ENCODE data around the gene FOXO1.

FOXO1 gene

DNA sequence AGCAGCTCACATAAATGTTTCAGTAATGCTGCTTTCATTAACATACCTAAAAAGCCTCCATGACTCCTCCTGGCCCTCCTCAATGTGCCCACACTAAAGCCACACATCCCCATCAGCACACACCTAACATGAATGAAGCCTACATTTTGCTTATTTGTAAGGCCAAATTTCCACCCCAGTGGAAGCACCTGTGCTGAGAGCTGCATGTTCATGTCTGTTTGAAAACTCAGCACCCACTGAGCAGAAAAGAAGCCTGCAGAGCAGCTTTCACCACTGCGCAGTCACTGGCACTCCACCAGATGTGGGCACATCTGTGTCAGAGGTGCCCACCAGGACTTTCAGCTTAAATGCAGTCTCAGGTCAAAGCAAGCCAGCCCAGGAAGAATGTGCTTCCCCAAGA is 93.5 kb downstream of the FOXO1 start:
- no peak for DNase-seq

DNA sequence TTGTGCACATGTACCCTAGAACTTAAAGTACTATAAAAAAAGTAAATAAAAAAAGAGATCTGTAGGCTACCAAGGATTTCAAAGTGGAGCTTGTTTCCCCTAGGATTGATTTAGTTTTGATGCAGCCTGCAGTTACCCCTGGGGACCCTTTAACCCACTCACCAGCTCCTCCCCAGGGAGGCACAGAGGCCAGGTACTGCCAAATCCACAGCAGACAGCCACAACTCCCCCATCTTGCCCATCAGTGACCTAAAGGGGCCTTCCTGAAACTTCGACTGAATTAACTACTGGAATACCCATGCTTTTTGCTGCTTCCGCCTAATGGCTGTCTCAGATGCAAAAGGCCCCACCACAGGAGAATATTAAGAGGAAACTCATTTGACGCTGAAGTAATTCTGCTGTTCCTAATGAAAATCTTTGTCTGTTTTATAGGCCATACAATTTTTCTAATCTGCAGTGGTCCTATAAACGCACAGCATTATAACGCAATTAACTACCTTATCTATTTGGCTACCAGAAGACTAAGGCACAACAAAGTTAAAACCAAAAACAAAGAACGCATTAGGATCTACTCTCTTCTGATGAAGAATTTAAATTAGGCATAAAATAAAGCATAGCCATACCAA is 95.0 kb downstream of the FOXO1 start:
- no peak for DNase-seq

DNA sequence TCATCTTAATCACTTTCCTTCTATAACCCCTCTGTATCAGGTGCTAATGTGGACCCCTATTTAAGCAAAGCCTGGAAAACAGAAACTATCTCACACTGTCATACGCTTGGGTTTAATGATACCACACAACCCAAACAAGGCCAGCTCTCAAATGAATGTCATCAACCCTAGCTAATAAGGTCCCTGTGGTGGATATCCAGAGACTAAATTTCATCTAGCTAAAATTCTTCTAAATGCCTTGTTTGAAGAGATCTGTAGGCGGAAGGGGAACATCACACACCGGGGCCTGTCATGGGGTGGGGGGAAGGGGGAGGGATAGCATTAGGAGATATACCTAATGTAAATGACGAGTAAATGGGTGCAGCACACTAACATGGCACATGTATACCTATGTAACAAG is 95.5 kb downstream of the FOXO1 start:
- no peak for DNase-seq

DNA sequence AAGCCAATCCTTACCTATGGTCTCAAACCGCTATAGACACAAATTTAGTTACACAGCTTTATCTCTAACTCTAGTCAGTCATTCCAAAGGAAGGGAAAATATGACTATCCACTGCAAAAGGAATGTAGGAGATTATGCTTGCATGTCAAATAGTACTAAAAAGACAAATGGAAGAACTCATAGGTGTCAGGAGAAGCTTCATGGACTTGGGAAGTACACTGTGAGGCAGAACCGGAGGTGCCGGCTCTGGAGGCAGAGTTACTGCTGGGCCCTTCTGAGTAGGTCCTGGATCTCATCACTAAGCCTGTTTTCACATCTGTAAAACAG is 97.5 kb downstream of the FOXO1 start:
- no peak for DNase-seq

DNA sequence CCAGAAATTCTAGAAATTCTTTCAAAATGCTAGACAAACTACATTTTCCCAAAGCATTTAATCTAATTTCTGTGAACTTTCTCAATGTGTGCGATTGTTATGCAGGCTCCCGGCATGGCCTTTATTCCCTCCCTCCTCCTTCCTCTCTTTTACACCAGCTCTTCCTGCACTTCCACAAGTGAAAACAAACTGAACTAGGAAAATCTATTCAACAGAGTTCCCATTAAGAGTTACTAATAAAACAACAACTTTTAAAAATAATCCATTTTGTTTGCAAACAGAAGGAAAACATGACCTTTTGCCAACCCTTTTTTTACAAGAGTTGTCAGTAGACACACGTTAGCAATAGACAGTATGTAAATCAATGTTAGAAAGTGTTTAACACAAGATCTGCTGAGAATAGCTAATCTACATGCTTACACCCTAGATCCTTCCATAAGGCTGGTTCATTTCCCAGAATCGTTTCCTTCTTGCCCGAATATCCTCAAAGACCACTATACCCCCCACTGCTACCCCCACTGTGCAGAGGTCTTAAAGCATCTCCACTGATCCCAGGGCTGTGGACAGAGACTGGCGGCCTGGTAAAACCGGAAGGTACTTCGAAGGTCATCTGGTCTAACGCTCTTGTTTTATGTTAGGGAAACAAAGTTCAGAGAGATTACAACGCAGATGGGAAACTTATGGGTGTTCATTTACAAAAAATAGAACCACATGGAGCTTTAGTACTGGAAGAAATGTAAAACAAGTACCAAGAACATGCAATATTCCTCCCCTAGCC is 98.0 kb downstream of the FOXO1 start:
- DNase-seq: no peak

DNA sequence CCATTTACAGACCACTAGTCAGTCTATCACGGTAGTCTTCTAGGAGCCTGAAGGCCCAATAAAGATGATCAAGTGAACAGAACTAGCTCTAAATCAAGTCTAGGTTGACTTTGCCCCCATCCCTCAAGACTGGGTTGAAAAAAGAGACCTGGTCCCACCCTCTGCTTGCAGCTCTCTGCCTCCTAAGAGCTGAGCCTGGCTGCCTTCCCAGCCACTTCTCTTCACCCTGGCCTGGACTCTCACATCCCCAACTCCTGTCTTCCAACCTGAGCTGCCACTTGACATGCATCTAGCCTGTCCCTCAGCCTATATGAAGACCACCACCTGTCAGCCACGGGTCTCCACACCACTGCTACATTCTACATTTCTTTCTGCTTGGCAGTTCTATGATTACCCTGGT is 99.6 kb downstream of the FOXO1 start:
- DNase-seq: no peak

DNA sequence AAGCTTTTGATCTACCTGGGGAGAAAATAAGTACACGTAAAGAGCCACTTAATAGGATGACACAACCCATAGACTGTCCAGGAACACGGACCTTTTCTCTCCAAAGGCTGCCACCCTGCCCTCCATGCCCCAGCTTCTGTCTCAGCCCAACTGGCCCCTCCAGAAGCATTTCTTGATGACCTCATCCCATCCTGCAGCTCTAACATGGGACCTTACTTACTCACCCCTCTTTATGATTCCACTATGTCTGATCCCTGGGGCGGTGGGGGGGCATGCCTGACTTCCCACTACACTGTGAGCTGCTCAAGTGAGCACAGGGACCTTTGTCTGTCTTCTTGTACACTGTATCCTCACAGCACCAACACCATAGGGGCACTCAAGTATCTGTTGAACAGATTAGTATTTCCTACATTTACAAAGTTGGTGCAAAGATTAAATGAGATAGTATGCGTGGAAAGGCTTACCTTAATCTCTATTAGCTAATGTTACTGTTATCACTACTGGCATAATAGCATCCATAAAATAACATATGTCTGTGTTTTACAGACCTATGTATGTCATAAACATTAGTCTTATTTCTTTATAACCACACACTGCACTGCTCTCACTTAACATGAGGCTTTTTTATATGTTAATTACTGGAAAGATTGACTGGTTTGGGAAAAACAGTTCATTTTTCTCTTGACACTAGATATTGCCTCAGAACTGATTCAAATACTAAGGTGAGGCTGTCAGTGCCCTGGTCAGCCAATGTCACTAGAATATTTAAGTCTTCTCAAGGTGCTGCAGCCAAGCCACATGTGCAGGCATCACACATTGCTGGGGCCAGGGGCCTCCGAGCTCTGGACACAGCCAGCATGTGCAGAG is 100.9 kb downstream of the FOXO1 start:
- no peak for DNase-seq

DNA sequence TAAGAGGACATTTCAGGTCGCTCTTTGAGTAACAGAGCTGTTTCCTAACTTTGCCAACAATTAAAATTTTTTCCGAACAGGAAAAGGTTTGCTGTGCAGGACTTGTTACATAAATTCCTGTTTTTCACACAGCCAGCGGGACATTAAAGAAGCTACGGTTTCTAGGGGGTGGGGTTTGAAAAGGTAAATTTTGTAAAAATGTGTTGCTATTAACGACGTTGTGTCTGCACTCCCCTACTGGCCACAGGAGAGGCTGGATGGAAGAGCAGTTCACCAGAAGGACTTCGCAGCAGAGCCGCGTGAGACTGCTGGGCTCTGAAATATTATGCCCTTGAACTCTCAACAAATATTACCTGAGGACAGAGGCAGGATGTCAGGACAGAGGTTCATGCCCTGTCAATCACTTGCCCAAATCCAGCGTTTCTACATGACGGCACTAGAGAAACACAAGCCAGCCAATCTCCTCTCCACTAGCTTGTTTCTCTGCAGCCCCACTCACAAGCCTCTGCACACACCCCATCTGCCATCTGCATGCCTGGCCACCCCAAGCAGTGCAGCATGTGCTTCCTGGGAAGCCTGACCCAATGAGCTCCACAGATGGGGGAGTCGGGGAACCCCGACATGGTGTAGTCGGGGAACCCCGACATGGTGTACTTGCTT is 102.0 kb downstream of the FOXO1 start:
- DNase-seq: no peak

DNA sequence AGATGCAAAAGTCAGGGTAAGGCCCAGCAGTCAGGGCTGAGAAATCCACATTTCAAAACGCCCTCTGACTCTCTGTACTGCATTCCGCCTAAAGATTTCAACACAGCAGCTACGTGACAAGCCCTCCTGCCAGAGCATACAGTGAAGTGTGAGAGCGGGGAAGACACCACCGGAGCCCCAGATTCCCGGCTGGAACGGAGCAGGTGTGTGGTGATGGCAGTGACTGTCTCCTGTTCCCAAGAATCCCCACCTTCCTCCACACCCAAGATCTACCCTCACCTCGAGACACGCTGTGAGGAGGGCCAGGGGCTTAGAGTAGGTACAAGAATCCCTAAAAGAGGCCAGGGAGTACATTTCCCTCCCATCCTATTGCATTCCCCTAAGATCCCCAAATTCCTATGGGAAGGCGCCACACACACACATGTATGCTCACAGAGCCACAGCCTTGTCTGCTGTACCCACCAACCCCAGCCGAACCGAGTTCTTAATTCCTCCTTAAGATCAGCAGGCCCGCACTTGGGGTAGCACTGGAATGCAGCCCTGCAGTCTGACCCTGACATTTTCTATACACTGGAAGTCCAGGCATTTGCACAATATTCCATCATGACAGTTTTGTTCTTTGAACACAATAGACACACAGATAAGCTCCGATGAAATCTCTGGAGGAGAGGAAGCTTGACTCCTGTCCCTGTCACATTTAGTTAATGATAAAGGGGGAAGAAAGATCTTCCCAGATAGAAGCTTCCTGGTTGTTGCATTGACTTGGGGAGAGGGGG is 102.9 kb downstream of the FOXO1 start:
- DNase-seq: no peak

DNA sequence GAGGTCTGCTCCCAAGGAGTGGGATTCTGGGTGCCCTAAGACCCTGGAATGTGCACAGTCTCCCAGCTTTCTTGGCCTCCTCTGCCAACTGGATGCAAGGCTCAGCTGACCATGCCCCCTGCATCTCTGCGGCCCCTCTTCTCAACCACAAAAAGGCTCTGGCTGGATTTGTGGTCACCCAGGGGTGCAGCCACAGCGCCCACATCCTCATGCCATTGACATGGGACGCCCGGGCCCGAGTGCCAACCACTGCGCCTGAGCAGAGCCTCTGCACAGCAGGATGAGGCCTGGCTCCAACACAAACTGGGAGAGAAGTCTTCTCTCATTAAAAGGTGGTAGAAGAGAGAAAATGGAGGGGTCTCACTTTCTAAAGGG is 103.5 kb downstream of the FOXO1 start:
- no peak for DNase-seq

DNA sequence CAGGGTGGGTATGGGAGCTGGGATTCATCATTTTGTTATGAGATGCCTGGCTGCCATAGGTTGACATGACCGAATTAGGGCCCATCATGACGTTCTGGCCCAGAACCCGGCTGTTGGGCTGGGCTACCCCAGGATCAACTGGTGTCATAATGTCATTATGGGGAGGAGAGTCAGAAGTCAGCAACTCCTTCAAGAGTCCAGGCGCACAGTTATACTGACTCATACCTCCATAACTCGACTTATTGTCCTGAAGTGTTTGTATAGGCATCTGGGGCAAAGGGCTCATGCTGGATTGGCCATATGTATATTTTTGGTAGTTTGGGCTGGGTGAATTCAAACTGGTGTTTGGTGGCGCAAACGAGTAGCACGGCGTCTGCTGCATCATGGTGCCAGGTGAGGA is 106.5 kb downstream of the FOXO1 start:
- DNase-seq: no peak

DNA sequence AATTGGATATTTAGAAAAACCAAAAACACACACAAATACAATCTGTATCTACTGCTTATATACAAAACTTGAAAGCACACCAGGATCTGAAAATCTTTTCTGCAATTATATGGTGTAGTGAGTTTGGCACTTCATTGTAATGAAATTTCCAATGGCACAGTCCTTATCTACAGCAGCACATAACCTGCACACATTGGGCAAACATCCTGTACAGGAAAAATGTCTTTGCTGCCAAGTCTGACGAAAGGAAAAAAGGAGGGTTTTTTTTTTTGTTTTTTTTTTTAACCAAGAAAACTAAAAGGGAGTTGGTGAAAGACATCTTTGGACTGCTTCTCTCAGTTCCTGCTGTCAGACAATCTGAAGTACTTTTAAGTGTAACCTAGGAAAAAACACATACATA is 107.8 kb downstream of the FOXO1 start:
- no peak for DNase-seq

DNA sequence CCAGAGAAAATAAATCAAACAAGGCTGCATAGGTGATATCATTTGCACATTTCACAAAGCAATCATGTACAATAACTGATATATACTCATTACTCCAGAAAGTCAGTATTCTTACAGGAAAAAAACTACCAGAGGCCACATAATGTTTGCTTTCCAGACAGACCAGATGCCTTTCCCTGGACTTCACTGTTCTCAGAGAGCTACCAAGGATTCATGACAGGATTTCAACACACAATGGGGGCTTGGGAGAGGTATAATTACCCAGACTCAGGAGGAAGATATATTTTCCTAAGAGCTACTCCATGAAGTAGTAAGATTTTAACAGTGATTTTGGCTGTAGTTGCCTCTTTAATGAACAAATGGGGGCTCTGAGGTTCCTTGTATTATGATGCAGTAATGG is 110.0 kb downstream of the FOXO1 start:
- DNase-seq: no peak

DNA sequence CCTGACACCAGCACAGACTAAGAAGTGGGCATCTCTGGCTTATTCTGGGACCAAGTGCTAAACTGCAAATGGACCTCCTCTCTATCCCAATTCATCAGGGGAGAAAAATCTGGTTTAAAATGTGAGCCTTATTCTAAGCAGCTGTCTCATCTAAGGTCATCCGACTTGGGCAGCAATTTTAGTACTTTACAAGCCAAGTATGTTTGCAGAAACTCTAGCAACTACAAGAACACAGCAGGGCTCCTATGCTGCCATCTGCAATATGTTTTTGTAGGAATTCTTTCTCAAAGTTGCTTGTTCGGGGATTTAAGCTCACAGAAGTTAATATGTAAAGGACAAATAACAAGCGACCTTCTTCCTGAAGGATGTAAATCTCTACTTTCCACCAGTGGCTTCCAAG is 113.1 kb downstream of the FOXO1 start:
- DNase-seq: no peak

DNA sequence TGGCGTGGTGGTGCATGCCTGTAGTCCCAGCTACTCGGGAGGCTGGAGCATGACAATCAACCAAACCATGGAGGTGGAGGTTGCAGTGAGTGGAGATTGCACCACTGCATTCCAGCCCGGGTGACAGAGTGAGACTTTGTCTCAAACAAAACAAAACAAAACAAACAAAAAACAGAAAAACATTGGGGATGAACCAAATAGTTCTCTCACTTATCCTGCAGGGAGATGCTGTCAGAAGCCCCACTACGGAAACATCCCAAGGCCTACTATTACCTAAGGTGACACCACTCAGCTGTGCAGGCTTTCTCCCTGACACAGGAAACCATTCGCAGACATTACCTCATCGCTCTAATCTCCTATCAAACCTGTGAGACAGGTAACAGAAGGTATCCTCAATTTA is 113.5 kb downstream of the FOXO1 start:
- DNase-seq: no peak

DNA sequence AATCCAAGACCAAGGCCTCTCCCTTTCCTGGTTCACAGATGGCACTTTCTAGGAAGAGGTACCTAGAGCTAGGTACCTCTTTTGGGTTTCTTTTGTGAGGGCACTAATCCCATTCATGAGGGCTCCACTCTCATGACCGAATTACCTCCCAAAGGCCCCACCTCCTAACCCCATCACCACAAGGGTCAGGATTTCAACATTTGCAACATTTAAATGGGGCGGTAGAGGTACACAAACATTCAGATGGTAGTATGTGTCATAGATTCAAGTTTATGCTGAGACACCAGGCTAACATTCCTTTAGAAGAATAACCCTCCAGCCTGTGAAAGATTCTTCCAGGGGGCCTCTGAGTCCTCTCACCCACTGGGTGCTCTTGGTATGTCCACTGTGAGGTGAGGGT is 116.3 kb downstream of the FOXO1 start:
- DNase-seq: no peak

DNA sequence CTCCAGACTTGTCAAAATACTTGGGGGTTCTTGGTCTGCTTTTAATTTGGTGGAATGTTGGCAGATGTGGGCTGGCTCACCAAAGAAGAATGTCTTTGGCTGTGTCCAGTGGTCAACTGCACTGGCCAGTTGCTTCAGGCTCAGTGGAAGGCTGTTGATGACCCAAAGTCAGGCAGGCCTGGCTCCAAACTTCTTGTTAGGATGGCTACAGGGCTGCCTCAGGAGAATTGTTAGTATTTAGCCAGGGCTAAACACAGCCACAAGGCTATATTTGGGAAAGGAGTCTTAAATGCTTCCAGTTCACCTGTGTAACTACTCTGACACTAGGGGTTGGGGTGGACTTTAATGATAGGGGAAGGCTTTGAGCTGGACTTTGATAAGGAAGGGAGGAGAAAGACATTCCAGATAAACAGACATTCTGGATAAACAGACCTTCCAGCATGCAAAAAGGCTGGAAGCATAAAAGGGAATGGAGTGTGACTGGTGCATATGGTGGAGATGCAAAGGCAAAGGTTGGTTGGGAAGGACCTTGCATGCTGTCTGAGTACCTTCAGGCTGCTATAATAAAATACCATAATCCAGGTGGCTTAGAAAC is 116.8 kb downstream of the FOXO1 start:
- no peak for DNase-seq

DNA sequence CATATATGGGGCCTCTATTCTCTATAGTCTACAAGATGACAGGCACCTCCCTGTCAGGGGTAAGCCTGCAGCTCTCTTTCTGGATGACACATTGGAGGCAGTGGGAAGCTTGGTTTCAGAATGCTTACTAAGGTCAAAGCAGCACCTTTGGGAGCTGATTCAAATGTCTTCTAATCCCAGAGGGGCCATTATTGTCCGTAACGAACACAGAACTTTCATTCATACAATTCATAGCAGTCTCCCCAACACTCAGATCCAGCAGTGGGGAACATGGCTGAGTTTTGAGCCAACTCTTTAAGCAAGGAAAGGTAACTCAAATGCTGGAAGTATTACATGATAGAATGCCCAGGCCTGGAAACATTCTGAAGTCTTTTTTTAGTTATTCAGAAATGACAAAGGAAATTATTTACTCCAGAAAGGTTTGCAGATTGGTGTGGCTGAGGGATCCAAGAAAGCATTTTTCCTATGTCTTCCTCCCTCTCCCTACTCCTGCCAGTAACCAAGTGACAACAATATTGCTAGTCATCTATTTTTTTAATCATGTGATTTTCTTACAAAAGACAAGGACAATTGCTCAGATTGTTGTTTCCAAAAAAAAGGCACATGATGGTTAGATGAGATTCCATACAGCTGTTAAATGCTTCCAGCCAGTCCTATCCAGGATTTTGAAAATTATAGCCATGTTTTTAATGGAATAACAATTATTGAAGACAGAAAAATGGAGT is 118.7 kb downstream of the FOXO1 start:
- no peak for DNase-seq

DNA sequence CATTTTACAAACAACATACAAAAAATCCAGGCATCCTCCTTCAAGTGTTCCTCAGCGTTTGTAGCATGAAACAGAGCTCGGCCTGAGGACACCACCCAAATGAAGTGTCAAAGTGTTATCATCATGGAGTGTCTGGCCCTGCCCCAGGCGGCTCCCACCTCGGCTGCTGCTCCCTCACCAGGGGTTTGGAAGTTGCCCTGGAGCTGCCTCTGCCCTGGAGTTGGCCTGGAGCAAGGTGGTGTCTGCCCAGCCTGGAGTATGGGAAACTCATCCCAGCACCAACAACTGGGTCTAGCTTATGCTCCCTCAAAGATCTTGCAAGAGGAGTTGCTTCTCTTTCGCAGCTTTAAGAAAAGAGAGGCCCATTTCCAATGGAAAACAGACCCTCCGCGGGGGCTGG is 120.4 kb downstream of the FOXO1 start:
- DNase-seq: no peak

DNA sequence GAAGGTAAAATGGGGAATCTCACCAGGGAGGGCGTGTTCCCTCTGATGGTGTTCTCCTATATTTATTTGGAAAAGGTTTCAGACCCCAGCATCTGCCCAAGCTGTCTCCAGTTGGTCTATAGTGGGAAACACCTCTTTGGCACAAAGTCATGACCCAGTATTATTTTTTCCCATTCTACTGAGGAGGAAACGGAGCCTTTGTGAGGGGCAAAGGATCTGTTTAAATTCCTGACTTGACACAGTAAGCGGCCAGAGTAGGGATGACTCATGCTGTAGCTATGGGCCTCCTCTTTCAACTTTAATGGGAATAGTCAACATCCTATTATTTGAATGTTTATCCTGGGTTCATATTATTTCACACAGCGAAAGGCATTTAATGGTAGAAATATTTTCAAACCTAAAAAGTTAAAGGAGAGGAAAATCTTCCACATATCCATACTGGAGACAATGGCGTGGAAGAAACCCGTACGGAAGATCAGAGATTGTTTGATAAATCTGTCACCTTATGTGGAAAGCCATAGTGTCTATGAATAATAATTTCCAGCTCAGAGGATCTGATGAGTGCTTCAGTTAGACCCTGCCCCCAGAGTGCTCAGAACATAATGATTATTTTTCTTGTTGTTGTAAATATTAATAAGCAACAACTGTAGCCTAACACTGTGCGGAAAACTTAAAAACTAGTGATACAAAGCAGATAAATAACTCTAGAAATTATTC is 126.0 kb downstream of the FOXO1 start:
- peak; percentile 85 for DNase-seq

Data from fibroblast of skin of right biceps (primary cell).